ENCODE results near the gene CFAP61. TPM values are rescaled to one million over a fixed set of nuclear protein-coding genes. Genes with fewer than 3 reads are reported as not detected.

Gene CFAP61
- total RNA-seq, 4 donors from 2014 or later = 17.1 to 94.8 (median 41.4) TPM

DNA sequence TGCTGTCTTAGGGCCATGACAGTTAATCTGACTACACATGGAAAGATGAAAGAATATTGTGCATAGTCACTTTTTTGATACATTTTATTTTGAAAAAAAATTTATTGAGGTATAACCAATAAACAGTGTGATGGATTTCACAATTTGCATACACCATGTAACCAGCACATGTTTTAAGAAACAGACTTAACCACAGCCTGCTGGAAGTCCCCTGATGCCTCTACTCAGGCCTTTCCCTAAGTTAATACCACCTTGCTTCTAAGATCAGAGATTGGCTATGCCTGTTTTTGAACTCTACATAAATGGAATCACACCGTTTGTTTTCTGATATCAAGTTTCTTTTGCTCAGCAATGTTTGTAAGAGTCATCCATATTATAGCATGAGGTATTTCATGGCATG lies 136.3 kb downstream of the CFAP61 start:
- no peak for ATAC-seq
- no peaks in the 10 kb centered on the region for H3K9me3 ChIP-seq
- no peaks in the 10 kb centered on the region for H3K27me3 ChIP-seq
- intact Hi-C loops (cut with DNase I; ENCODE audit: low total_unique reads) (no loop called here), in situ Hi-C loops (cut with MboI; ENCODE audit: low sequenced_read_pairs in 4 of 4) (no loop called here)
- H3K4me1 ChIP-seq = no peaks in the 10 kb centered on the region
- peaks cover 0 to 4% of the 10 kb centered on the region in 2 donors for H3K36me3 ChIP-seq
- no peak overlapping the region for H3K27ac ChIP-seq
- TF ChIP-seq, protein P1, sequence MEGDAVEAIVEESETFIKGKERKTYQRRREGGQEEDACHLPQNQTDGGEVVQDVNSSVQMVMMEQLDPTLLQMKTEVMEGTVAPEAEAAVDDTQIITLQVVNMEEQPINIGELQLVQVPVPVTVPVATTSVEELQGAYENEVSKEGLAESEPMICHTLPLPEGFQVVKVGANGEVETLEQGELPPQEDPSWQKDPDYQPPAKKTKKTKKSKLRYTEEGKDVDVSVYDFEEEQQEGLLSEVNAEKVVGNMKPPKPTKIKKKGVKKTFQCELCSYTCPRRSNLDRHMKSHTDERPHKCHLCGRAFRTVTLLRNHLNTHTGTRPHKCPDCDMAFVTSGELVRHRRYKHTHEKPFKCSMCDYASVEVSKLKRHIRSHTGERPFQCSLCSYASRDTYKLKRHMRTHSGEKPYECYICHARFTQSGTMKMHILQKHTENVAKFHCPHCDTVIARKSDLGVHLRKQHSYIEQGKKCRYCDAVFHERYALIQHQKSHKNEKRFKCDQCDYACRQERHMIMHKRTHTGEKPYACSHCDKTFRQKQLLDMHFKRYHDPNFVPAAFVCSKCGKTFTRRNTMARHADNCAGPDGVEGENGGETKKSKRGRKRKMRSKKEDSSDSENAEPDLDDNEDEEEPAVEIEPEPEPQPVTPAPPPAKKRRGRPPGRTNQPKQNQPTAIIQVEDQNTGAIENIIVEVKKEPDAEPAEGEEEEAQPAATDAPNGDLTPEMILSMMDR (IDR thresholded peaks at IDR 0.05 in 4 of 5, conservative IDR thresholded peaks at IDR 0.05 in 1 of 5) = no peak
- TF ChIP-seq POLR2A (IDR thresholded peaks at IDR 0.05) = no peak
- H3K4me3 ChIP-seq = no peak overlapping the region
- DNase-seq = no peak

DNA sequence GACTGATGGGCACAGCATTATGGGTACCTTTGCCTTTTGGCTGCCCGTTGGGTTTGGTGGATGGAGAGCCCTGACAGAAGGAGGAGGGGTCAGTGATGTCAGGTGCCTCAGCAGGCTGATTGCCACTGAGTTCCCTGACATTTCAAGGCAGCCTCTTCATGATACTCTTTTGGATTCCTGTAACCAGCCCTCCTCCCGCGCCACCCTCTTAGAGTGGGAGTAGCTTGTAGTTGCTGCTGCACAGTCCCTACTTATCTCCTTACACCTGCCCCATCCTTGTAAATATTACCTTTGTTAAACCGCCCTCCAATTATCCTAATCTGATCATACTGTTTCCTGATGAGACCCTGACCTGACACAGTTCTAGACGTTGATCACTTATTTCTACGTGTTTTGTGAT lies 140.0 kb downstream of the CFAP61 start:
- intact Hi-C loops (cut with DNase I; ENCODE audit: low total_unique reads) (no loop called here), in situ Hi-C loops (cut with MboI; ENCODE audit: low sequenced_read_pairs in 4 of 4) (no loop called here)
- no peaks in the 10 kb centered on the region for H3K27me3 ChIP-seq
- H3K9me3 ChIP-seq = no peaks in the 10 kb centered on the region
- H3K4me3 ChIP-seq = no peak overlapping the region
- no peaks in the 10 kb centered on the region for H3K4me1 ChIP-seq
- ATAC-seq (no peak), DNase-seq (no peak)
- TF ChIP-seq POLR2A (IDR thresholded peaks at IDR 0.05) = no peak
- TF ChIP-seq, protein P1 (IDR thresholded peaks at IDR 0.05 in 4 of 5, conservative IDR thresholded peaks at IDR 0.05 in 1 of 5) = no peak
- H3K27ac ChIP-seq = no peak overlapping the region
- peaks cover 0 to 24% of the 10 kb centered on the region in 2 donors for H3K36me3 ChIP-seq

- no peaks in the 10 kb centered on the region for H3K27me3 ChIP-seq
- no peak for ATAC-seq
- H3K4me1 ChIP-seq = peaks cover 0 to 4% of the 10 kb centered on the region in 2 donors
- H3K9me3 ChIP-seq = no peaks in the 10 kb centered on the region
- DNase-seq = no peak
- in situ Hi-C loops (cut with MboI; ENCODE audit: low sequenced_read_pairs in 4 of 4) (no loop called here), intact Hi-C loops (cut with DNase I; ENCODE audit: low total_unique reads) (loop anchor here (5.0 kb wide), 1 partner anchor 33 kb away; no protein-coding TSS in a partner anchor)
- H3K36me3 ChIP-seq = peaks cover 0 to 32% of the 10 kb centered on the region in 2 donors
- TF ChIP-seq POLR2A (IDR thresholded peaks at IDR 0.05) = no peak
- TF ChIP-seq, protein P1 (IDR thresholded peaks at IDR 0.05 in 4 of 5, conservative IDR thresholded peaks at IDR 0.05 in 1 of 5) = no peak
- no peak overlapping the region for H3K27ac ChIP-seq
- no peak overlapping the region for H3K4me3 ChIP-seq
Measured at GRCh38 chr20:20195021-20195705, 142.8 kb downstream of the CFAP61 start.

- H3K9me3 ChIP-seq = no peaks in the 10 kb centered on the region
- in situ Hi-C loops (cut with MboI; ENCODE audit: low sequenced_read_pairs in 4 of 4) = no loop called here
- H3K27ac ChIP-seq = no peak overlapping the region
- H3K4me1 ChIP-seq = peaks cover 0 to 9% of the 10 kb centered on the region in 2 donors
- ATAC-seq = no peak
- TF ChIP-seq, protein P1 (IDR thresholded peaks at IDR 0.05 in 4 of 5, conservative IDR thresholded peaks at IDR 0.05 in 1 of 5) = no peak
- TF ChIP-seq POLR2A (IDR thresholded peaks at IDR 0.05) = no peak
- no peak overlapping the region for H3K4me3 ChIP-seq
- intact Hi-C loops (cut with DNase I; ENCODE audit: low total_unique reads) = loop anchor here (5.0 kb wide), 1 partner anchor 34 kb away; no protein-coding TSS in a partner anchor
- H3K27me3 ChIP-seq = no peaks in the 10 kb centered on the region
- peaks cover 0 to 38% of the 10 kb centered on the region in 2 donors for H3K36me3 ChIP-seq
- no peak for DNase-seq
Measured at GRCh38 chr20:20196610-20197009, 144.3 kb downstream of the CFAP61 start.
